ENCODE measurements around the gene COL27A1.

- TF ChIP-seq SNIP1 (IDR thresholded peaks at IDR 0.05; ENCODE audit: low read depth) (no peak), ATF1 (CRISPR knock-in tag; IDR thresholded peaks at IDR 0.05) (no peak), ATF1 (tag; IDR thresholded peaks at IDR 0.05) (no peak), CLOCK (CRISPR knock-in tag; IDR thresholded peaks at IDR 0.05; ENCODE audit: borderline replicate concordance) (no peak)
Observed at GRCh38 chr9:114342755-114343440, 187.6 kb downstream of the COL27A1 start.

Measured in K562 (cell line).